GM21576 (cell line): ENCODE measurements around the gene POLD2.

ENCODE experiments used
- ATAC-seq: cut with Tn5 transposase; IDR thresholded peaks from one replicate; pipeline ENCODE4 v1.9.1; 2021; ENCODE audit warnings: mild to moderate bottlenecking, moderate library complexity; ENCODE audit not compliant: unreplicated experiment

Gene POLD2

GRCh38 chr7:44066494-44067063, 56.8 kb downstream of the POLD2 start:
- ATAC-seq, result no peak

DNA sequence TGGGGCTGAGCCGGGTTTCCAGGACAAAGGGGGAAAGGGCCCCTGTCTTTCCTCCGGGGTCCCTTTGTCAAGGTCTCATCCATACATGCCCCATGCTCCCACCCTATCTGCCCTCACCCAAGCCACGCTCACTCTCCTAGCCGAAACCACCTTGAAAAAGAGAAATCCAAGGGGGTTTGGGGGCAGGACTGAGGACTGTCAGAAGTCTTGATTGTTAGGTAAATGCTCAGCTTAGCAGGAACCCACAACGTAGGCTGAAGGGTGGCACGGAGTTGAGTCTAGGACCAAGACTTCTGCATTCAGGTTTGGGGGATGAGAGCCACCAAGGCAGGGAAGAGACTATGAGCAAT, 57.3 kb downstream of the POLD2 start:
- ATAC-seq, result no peak

GRCh38 chr7:44065431-44066110, 57.8 kb downstream of the POLD2 start, which contains the start of gene PGAM2:
Gene PGAM2, minus strand, starts transcription at chr7:44065567. Its CDS starts 38 bp downstream, at chr7:44065529.
- ATAC-seq, result no peak

DNA sequence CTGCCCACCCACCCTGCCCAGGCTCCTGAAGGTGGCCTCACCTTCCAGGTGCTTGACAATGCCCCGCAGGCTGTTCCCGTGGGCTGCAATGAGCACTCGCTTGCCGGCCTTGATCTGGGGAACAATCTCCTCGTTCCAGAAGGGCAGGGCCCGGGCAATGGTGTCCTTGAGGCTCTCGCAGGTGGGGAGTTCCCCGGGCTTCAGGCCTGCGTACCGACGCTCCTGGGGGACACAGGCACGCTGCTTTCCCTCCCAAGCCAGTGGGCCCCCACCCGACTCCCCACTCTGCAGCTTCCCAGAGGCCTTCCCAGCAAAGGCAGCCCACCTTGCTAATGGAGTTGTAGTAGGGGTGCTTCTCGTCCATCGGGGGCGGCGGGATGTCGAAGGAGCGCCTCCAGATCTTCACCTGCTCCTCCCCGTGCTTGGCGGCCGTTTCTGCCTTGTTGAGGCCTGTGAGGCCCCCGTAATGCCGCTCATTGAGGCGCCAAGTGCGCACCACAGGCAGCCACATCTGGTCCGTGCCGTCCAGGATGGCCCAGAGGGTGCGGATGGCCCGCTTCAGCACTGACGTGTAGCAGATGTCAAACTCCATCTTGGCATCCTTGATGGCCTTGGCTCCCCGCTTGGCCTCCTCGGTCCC, 58.4 kb downstream of the POLD2 start:
- ATAC-seq, result no peak
